ENCODE measurements around the gene IQCK.
A peak's percentile ranks its signal among the peaks of the same experiment; 100 is the strongest.

IQCK gene

DNA sequence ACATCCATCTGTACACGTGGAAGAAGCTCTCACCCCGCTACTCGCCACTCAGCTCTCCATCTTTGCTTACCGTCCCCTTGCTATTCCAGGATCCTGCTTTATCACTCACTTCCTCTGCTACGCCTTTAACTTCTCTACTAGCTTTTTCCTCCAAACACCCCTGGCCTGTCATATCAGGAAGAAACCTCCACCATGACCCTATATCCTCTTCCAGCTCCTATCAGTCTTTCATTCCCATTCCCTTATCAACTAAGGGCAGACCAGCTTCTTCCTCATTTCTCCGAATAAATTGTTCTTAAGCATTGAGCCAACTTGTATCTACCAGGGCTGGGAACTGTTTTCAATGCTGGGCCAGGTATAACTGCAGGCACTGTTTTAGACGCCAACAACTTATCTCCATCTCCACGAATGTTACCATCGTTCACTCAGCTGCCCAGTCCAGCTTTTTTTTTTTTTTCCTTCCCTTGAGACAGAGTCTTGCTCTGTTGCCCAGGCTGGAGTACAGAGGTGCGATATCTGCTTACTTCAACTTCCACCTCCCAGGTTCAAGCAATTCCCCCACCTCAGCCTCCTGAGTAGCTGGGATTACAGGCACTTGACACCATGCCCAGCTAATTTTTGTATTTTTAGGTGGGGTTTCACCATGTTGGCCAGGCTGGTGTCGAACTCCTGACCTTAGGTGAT lies 4.3 kb downstream of the IQCK start:
- no peak for DNase-seq

GRCh38 chr16:19722981-19723380 lies 4.9 kb downstream of the IQCK start:
- DNase-seq, result no peak

- DNase-seq, result no peak
These were observed 10.5 kb downstream of the IQCK start for GRCh38 chr16:19728636-19728965.

DNA sequence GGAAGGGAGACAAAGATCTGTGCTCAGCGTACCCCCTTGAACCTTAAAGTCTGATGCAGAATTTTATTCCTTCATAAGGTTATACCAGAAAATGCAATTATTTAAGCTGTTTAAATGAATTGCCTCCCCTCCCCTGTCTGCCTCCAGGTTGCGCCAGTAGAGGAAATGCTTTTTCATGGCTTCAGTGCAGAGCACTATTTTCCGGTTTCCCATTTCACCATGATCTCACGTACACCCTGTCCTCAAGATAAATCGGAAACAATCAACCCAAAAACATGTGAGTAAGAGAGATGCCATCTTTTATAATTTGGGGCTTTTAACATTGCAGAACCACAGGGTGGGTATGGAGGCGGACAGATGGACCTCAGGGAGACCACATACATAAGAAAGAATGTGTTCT lies 15.5 kb downstream of the IQCK start:
- DNase-seq, result no peak

GRCh38 chr16:19735074-19735867 lies 17.2 kb downstream of the IQCK start:
- DNase-seq, result no peak

GRCh38 chr16:19737306-19738038 lies 19.4 kb downstream of the IQCK start:
- peak; percentile 18 for DNase-seq

DNA sequence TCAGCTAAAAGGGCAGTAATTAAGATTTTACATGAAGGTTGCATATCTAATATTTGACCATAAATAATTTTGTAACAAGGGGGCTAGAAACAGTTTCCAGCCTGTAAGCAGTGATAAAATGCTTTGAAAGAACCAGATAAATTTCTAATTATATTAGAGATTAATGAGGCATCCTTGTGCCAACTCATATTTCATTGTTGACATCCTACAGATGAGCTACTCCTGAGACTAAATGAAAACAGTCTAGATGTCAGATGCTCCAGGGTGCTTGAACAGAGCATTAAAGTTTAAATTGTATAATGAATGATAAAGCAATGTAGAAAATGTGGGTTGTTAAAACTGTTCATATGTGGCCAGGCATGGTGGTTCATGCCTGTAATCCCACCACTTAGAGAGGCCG lies 23.3 kb downstream of the IQCK start:
- DNase-seq, result no peak

DNA sequence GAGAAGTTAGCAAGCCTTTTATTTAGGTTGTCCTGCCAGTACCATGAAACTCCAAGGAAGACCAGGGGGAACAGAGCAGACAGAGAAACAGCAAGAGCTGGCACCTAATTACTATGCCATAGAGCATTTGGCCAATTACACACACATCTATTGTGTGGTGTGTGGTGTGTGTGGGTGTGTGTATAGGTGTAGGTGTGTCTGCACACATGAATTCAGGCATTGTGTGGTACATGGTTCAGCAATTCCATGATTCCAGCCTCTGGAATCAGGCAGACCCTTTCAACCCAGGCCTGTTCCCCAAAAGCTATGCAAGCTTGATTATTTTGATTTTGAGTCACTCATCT lies 25.7 kb downstream of the IQCK start:
- no peak for DNase-seq

DNA sequence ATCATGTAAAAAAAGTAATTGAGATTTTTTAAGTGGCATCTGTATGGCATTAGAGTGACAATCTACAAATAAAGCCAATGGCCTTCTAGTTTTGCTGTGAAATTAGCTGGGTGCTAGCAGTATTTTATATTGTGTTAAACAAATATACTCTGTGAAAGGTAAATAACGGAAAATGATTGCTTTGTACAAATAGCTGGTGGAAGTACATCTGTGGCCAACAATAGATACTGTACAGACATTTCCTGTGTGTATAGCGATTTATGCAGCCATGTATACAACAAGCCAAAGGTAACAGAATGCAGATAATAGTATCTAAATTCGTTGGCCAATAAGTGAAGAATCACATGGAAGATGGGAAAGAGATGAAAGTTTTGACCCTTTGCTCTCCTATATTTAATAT lies 26.6 kb downstream of the IQCK start:
- no peak for DNase-seq

DNA sequence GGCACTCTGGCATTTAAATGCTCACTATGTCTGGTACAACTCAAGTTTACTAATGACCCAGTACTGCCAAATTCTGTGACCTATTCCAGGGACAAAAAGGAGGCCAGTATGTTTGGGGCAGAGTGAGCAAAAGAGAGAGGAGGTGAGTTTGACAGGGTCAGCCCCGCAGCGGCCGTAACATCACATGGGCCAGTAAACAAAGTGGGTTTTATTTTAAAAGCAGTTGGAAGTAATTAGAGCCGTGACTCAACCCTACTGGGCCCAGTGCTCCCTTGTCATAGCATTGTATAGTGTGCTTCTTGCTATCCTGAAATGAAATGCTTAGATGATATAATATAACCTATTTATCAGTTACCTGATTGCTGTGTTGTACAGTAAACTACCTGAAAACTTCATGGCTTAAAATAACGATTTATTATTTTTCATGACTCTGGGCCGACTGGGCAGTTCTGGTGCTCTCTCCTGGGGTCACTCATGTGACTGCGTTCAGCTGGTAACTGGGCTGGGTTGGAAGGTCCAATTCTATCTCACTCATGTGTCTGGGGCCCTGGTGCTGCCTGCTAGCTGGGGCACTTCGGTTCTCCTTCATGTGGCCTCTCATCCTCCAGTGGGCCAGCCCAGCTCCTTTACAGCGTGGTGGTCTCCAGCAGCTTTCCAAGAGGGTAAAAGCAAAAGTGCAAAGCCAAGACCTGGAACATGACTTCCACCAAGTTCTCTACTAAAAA lies 27.4 kb downstream of the IQCK start:
- no peak for DNase-seq

- DNase-seq, result no peak
These were observed 28.5 kb downstream of the IQCK start for GRCh38 chr16:19746561-19746960.

DNA sequence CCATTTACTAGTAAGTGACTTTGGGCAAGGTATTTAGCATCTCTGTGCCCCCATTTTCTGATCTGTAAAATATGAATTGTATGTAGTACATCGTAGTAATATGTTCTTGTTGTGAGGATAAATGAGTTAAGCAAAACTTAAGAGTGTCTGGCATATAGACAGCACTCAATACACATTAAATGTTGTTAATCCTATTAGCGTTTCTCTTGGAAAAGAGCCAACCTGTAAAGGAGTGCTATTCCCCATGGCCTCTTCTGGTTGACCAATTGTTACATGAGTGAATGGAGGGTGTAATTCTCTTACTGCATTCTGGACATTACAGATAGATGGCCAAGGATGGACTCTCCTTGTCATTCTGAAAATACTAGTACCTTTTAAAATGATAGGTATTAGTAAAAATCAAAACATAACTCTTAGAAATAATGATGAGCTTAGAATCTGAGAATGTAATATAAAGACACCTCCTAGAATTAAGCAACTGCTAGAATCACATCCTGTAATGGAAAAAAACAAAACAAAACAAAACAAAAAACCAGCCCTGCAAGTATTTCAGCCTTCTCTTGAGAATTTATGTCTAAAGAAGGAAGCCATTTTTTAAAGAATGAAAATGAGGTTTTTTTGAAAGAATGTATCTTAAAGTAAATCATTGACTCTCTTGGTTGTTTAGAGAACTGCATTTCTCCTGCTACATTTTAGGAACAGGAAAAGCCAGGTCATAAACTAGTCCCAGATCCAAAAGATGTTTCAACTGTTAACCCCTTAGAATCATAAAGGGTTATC lies 30.5 kb downstream of the IQCK start:
- DNase-seq, result no peak

DNA sequence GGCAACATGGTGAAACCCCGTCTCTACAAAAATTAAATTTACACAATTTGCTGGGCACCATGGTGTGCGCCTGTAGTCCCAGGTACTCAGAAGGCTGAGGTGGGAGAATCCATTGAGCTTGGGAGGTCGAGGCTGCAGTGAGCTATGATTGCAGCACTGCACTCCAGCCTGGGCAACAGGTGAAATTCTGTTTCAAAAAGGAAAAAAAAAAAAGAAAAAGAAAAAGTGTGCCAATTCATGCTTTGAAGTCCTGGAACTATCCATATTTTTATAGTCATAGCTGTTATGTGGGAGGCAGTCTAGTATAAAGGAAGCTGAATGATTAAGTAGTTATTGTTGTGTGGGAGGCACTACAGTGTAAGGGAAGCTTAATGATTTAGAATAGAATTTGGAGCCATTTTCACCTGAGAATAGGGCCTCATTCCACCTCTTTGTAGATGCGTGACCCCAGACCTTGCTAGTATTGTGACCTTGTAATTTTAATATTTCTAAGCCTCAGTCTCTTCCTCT lies 31.6 kb downstream of the IQCK start:
- no peak for DNase-seq

- no peak for DNase-seq
These were observed 33.7 kb downstream of the IQCK start for GRCh38 chr16:19751478-19752385.

GRCh38 chr16:19753815-19754643 lies 36.0 kb downstream of the IQCK start:
- no peak for DNase-seq

DNA sequence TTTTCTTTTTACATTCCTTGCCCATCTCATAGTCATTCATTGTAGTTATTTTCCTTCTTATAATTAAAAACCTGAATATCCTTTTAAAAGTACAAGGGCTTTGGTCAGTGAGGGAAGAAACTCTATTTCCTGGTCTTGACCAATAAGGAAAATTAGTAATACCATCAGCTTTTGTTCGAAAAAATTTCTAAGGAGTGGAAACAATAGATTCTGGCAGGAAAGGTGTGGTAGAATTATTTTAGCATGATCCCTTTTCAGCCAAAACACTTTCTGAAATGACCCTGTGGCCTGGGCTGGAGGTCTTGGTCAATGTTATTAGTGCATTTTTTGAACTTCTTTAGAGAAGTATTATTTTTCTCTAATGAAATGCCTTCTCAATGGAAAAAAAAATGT lies 36.6 kb downstream of the IQCK start:
- no peak for DNase-seq

- DNase-seq, result no peak
These were observed 37.2 kb downstream of the IQCK start for GRCh38 chr16:19755268-19755667.

DNA sequence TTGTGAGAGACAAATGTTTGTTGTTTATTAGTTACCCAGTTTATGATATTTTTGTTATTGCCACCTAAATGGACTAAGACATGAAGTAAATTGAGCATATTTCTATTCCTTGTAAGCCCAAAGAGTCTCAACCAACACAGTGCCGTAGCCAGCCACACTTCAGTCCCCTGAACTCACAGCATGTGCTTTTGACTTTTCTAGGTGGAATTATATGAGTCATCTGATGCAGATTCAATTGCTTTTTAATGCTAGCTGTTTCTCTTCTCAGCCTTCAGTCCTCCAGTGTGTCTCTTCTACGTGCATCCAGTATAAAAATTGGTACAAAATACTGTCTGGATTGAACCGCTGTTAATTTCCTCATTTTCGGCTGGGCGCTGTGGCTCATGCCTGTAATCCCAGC lies 39.0 kb downstream of the IQCK start:
- DNase-seq, result no peak

DNA sequence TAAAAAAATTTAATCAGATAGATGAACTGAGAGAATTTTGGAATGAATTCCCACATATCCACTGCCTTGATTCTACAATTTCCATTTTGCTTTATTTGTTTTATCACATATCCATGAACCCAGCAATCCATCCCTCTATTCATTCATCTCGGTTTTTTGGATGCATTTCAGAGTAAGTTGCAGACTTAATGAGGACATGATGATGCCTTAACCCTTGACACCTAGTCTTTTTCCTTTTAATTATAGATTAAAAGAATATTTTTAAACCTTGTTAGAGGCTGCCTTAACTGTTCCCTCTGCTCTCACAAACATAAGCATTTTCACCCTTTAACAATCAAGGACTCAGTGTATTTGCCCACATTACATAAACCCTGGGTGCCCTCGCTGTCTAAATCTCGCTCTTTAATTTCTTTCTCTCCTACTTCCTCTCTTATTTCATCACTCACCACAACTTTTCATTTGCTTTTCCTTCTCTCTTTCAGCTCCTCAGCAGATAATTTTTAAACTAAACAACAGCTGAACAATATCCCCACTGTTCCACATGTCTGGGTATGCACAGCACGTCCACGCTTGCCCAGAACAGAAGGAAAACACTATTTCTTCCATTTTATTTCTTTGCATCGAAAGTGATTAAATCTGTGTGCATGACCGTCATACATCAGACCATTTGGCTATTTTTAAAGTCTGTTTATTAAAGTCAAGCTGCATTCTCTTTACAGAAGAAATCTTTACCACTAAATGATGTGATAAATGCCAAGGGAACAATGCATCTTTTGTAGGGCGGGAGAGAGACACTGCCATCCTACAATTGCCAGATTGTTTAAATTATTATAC lies 39.9 kb downstream of the IQCK start:
- no peak for DNase-seq
